Fibroblast of skin of right quadriceps (primary cell): Measurements from ENCODE around the gene FLT4.

ENCODE experiments used
- DNase-seq: peaks from one replicate; pipeline ENCODE4 v3.0.0-alpha.2; 2013

FLT4 gene

GRCh38 chr5:180586870-180587269 lies 62.5 kb downstream of the FLT4 start:
- no peak for DNase-seq

GRCh38 chr5:180586204-180586603 lies 63.2 kb downstream of the FLT4 start:
- no peak for DNase-seq

GRCh38 chr5:180583738-180584137 lies 65.7 kb downstream of the FLT4 start:
- no peak for DNase-seq

- no peak for DNase-seq
These were observed 68.7 kb downstream of the FLT4 start for GRCh38 chr5:180580681-180581080.

- DNase-seq: no peak
These were observed 73.8 kb downstream of the FLT4 start for GRCh38 chr5:180575571-180575970.

GRCh38 chr5:180568914-180569313 lies 80.5 kb downstream of the FLT4 start:
- DNase-seq: no peak

- no peak for DNase-seq
These were observed 85.4 kb downstream of the FLT4 start for GRCh38 chr5:180563994-180564393.

GRCh38 chr5:180558232-180558631 lies 91.2 kb downstream of the FLT4 start:
- DNase-seq: no peak

GRCh38 chr5:180557217-180557809 lies 92.1 kb downstream of the FLT4 start:
- DNase-seq: peak; percentile 9

GRCh38 chr5:180555168-180555921 lies 94.1 kb downstream of the FLT4 start:
- peak; percentile 4 for DNase-seq

GRCh38 chr5:180553530-180553929 lies 95.9 kb downstream of the FLT4 start:
- DNase-seq: no peak
